H1 (cell line): ENCODE measurements around the gene TRIB2. TPM values are rescaled to one million over a fixed set of nuclear protein-coding genes. Genes with fewer than 3 reads are reported as not detected.

ENCODE experiments used
- NANOG ChIP-seq: IDR thresholded peaks from 2 replicates; pipeline ENCODE4 v1.6.1; 2011; ENCODE audit warnings: low read length, low read depth, mild to moderate bottlenecking, inconsistent platforms; ENCODE audit not compliant: insufficient read depth, poor library complexity, severe bottlenecking
- TCF12 ChIP-seq: IDR thresholded peaks from 2 replicates; pipeline ENCODE4 v1.6.1; 2011; ENCODE audit warnings: low read depth, mild to moderate bottlenecking, low read length
- polyA plus RNA-seq, 7 experiments: library from polyadenylated mRNA; depleted of rRNA in 3 of 7; stranded (reverse) in 5 of 7; unstranded in 2 of 7; fragments of >200 nt in 5 of 7; fragments of 200-250 nt in 2 of 7; gene quantifications; 1 replicate in 5 of 7; 2 replicates in 1 of 7; 4 replicates in 1 of 7; pipeline versions ENCODE4 v1.2.1 to v1.2.3, GENCODE V29; 2011 to 2013; ENCODE audit warnings: missing spikeins in 2 of 7, mixed read lengths in 2 of 7
- total RNA-seq: library from RNA; stranded (reverse); fragmentation: NEBNext Ultra II Directional; extraction: Animal tissue kit (Norgen Biotek cat#: 25700); gene quantifications from 2 replicates; pipeline ENCODE4 v1.2.1, GENCODE V29; 2021

The TRIB2 gene
- total and polyA plus RNA-seq, 2 of the 8 experiments (the other 6 are each of a cell fraction or from before 2014, with no cell fraction given), result 40.8 to 57.0 TPM

DNA sequence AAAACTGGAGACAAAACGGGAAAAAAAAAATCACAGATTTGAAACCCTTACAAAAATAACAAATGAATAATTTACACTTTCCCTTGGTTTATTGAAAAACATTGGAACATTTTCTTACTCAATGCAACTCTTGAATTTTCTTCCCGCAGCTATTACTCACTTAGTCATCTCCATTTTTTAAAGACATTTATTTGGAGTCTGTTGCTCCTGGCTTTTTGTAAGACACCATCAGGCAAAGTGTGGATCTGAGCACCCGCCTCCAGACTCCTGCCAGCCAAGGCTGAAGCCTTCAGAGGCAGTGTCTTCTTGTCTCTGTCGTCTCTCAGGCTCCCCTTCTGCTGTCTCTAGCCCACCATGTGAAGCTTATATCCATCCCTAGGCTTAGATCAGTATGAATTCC, 46.2 kb downstream of the TRIB2 start (continued):
- TF ChIP-seq TCF12, result no peak
- no peak for TF ChIP-seq NANOG
